Neural cell (in vitro differentiated cells): Measurements from ENCODE around the gene QSOX2. TPM values are rescaled to one million over a fixed set of nuclear protein-coding genes. Genes with fewer than 3 reads are reported as not detected.

ENCODE experiments used
- H2AFZ ChIP-seq: fragments of 200-600, 300-800 bp; sonication (generic), shearing (Covaris generic); 2 replicates; pipeline ENCODE4 v1.6.0; 2014; ENCODE audit warnings: low read depth, mild to moderate bottlenecking, antibody characterized with exemption, low read length, moderate library complexity
- H3F3A ChIP-seq: fragments of 200-600 bp; shearing (Covaris generic); 2 replicates; pipeline ENCODE4 v1.6.1; 2016; ENCODE audit warnings: mild to moderate bottlenecking, moderate library complexity, mixed read lengths, antibody characterized with exemption, low read length; ENCODE audit not compliant: insufficient read depth, poor library complexity, severe bottlenecking
- H3K27ac ChIP-seq: fragments of 200-600, 300-800 bp; sonication (generic), shearing (Covaris generic); 2 replicates; pipeline ENCODE4 v1.5.1; 2014; ENCODE audit warnings: mild to moderate bottlenecking, low read length, moderate library complexity
- H3K27me3 ChIP-seq: fragments of 300-800, 200-600 bp; sonication (generic), shearing (Covaris generic); 2 replicates; pipeline ENCODE4 v1.6.0; 2014; ENCODE audit warnings: mild to moderate bottlenecking, low read depth, low read length, moderate library complexity; ENCODE audit not compliant: insufficient read depth
- H3K36me3 ChIP-seq: fragments of 300-800, 200-600 bp; sonication (generic), shearing (Covaris generic); 2 replicates; pipeline ENCODE4 v1.5.1; 2014; ENCODE audit warnings: mild to moderate bottlenecking, antibody characterized with exemption, low read length, moderate library complexity; ENCODE audit not compliant: insufficient read depth
- H3K4me2 ChIP-seq: fragments of 300-800, 200-600 bp; sonication (generic), shearing (Covaris generic); 2 replicates; pipeline ENCODE4 v1.6.0; 2014; ENCODE audit warnings: mild to moderate bottlenecking, low read length
- H3K4me3 ChIP-seq: fragments of 300-800, 200-600 bp; sonication (generic), shearing (Covaris generic); 2 replicates; pipeline ENCODE4 v1.5.1; 2014; ENCODE audit warnings: mild to moderate bottlenecking, low read length, moderate library complexity
- H3K79me2 ChIP-seq: fragments of 200-600 bp; shearing (Covaris generic); replicated peaks from 2 replicates; pipeline ENCODE4 v1.6.0; 2014; ENCODE audit warnings: mild to moderate bottlenecking, low read length, moderate library complexity; ENCODE audit not compliant: insufficient read depth
- H3K9ac ChIP-seq: fragments of 300-800, 200-600 bp; sonication (generic), shearing (Covaris generic); 2 replicates; pipeline ENCODE4 v1.6.1; 2016; ENCODE audit warnings: mild to moderate bottlenecking, low read length, mixed read lengths
- H3K9me2 ChIP-seq: fragments of 200-600 bp; shearing (Covaris generic); 2 replicates; pipeline ENCODE4 v1.6.1; 2016; ENCODE audit warnings: mild to moderate bottlenecking, low read length, mixed read lengths; ENCODE audit not compliant: insufficient read depth
- H3K9me3 ChIP-seq: fragments of 200-600, 300-800 bp; sonication (generic), shearing (Covaris generic); 2 replicates; pipeline ENCODE4 v1.6.1; 2016; ENCODE audit warnings: mild to moderate bottlenecking, mixed run types, low read length, moderate library complexity, mixed read lengths
- H4K20me1 ChIP-seq: fragments of 200-600 bp; shearing (Covaris generic); 2 replicates; pipeline ENCODE4 v1.6.1; 2016; ENCODE audit warnings: mild to moderate bottlenecking, mixed run types; ENCODE audit not compliant: insufficient read depth
- EP300 ChIP-seq: fragments of 450-650 bp; conservative IDR thresholded peaks from 2 replicates; pipeline ENCODE4 v1.6.1; 2014; ENCODE audit warnings: antibody characterized with exemption, mild to moderate bottlenecking, moderate library complexity; ENCODE audit not compliant: poor library complexity, severe bottlenecking
- EZH2 ChIP-seq: fragments of 200-600, 300-800 bp; shearing (Covaris generic), sonication (generic); IDR thresholded peaks from 2 replicates; pipeline ENCODE4 v1.6.1; 2014; ENCODE audit warnings: antibody characterized with exemption, low read length, borderline replicate concordance, mild to moderate bottlenecking; ENCODE audit not compliant: insufficient read depth, poor library complexity, severe bottlenecking
- MXI1 ChIP-seq: fragments of 450-650 bp; conservative IDR thresholded peaks from 2 replicates; pipeline ENCODE4 v1.6.1; 2014; ENCODE audit warnings: antibody characterized with exemption, mild to moderate bottlenecking; ENCODE audit not compliant: poor library complexity, severe bottlenecking
- POLR2AphosphoS5 ChIP-seq: IDR thresholded peaks from 2 replicates; pipeline ENCODE4 v1.6.1; 2012
- RAD21 ChIP-seq: fragments of 450-650 bp; conservative IDR thresholded peaks from 2 replicates; pipeline ENCODE4 v1.6.1; 2014; ENCODE audit warnings: antibody characterized with exemption, mild to moderate bottlenecking, moderate library complexity
- SMC3 ChIP-seq: fragments of 450-650 bp; conservative IDR thresholded peaks from 2 replicates; pipeline ENCODE4 v1.6.1; 2014; ENCODE audit warnings: antibody characterized with exemption, mild to moderate bottlenecking, moderate library complexity; ENCODE audit not compliant: poor library complexity
- TAF1 ChIP-seq: IDR thresholded peaks from 2 replicates; pipeline ENCODE4 v1.6.1; 2012; ENCODE audit warnings: low read depth
- polyA plus RNA-seq: library from polyadenylated mRNA; depleted of rRNA; stranded (reverse); fragments of >200 nt; gene quantifications from 2 replicates; pipeline ENCODE4 v1.2.3, GENCODE V29; 2014
- TF ChIP-seq, protein P1 (sequence below): fragments of 450-650 bp; IDR thresholded peaks from 2 replicates; pipeline ENCODE4 v1.5.1; 2014; ENCODE audit warnings: antibody characterized with exemption, mild to moderate bottlenecking, moderate library complexity; ENCODE audit not compliant: poor library complexity, severe bottlenecking
- TF ChIP-seq, protein P2 (sequence below): IDR thresholded peaks from 2 replicates; pipeline ENCODE4 v1.6.1; 2012; ENCODE audit warnings: borderline replicate concordance

QSOX2 gene
- polyA plus RNA-seq, 1 donor from 2014 or later, result 20.7 TPM

DNA sequence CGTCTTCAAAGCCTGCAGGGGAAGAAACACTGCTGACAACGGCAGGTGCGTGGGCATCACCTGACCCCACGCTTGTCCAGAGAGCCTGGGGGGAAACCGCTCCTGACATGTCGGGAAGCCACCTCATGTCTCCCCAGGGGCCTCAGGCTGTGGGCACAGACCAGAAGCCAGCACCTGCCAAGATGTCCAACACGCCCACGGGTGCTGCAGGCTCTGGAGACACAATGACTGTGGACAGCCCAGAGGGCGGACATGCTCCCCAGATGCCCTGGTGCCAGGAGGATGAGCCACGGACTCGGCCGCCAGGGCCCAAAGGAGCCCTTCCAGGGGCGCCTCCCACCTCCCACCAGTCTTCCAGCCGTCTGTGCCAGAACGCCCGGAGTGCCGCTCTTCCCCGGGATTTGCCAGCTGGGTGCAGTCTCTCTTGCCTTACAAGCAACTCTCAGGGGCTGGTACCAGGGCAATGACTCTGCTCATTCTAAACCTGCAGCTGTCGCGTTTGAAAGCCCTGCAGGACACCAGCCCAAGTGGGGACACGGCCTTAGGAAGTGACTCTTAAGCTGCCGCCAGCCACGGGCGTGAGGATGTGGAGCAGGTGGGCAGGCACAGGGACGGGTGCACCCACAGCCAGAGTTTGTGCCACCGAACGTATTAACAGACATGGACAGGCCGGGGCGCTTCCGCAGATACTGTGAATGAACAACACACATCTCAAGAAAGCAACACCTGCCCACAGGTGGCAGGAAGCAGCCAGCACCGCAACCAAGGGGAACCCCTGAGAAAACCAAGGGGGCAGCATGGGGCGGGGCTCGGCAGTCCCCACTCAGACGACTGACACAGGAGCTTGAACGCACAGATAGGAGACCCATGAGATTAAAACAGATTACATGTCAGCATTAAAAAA, 33.9 kb downstream of the QSOX2 start:
- Histone ChIP-seq H3F3A (no peaks in the 10 kb centered on the region), H3K9me2 (no peaks in the 10 kb centered on the region), H3K4me2 (no peak overlapping the region), H3K27me3 (no peaks in the 10 kb centered on the region), H4K20me1 (no peaks in the 10 kb centered on the region), H3K4me3 (no peak overlapping the region), H3K36me3 (peaks cover 6% of the 10 kb centered on the region), H3K9ac (no peak overlapping the region), H3K27ac (no peak overlapping the region), H3K9me3 (no peaks in the 10 kb centered on the region), H2AFZ (no peak overlapping the region), H3K79me2 (no peaks in the 10 kb centered on the region)
- TF ChIP-seq, protein P1, sequence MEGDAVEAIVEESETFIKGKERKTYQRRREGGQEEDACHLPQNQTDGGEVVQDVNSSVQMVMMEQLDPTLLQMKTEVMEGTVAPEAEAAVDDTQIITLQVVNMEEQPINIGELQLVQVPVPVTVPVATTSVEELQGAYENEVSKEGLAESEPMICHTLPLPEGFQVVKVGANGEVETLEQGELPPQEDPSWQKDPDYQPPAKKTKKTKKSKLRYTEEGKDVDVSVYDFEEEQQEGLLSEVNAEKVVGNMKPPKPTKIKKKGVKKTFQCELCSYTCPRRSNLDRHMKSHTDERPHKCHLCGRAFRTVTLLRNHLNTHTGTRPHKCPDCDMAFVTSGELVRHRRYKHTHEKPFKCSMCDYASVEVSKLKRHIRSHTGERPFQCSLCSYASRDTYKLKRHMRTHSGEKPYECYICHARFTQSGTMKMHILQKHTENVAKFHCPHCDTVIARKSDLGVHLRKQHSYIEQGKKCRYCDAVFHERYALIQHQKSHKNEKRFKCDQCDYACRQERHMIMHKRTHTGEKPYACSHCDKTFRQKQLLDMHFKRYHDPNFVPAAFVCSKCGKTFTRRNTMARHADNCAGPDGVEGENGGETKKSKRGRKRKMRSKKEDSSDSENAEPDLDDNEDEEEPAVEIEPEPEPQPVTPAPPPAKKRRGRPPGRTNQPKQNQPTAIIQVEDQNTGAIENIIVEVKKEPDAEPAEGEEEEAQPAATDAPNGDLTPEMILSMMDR, result no peak
- no peak for TF ChIP-seq POLR2AphosphoS5
- TF ChIP-seq, protein P2, sequence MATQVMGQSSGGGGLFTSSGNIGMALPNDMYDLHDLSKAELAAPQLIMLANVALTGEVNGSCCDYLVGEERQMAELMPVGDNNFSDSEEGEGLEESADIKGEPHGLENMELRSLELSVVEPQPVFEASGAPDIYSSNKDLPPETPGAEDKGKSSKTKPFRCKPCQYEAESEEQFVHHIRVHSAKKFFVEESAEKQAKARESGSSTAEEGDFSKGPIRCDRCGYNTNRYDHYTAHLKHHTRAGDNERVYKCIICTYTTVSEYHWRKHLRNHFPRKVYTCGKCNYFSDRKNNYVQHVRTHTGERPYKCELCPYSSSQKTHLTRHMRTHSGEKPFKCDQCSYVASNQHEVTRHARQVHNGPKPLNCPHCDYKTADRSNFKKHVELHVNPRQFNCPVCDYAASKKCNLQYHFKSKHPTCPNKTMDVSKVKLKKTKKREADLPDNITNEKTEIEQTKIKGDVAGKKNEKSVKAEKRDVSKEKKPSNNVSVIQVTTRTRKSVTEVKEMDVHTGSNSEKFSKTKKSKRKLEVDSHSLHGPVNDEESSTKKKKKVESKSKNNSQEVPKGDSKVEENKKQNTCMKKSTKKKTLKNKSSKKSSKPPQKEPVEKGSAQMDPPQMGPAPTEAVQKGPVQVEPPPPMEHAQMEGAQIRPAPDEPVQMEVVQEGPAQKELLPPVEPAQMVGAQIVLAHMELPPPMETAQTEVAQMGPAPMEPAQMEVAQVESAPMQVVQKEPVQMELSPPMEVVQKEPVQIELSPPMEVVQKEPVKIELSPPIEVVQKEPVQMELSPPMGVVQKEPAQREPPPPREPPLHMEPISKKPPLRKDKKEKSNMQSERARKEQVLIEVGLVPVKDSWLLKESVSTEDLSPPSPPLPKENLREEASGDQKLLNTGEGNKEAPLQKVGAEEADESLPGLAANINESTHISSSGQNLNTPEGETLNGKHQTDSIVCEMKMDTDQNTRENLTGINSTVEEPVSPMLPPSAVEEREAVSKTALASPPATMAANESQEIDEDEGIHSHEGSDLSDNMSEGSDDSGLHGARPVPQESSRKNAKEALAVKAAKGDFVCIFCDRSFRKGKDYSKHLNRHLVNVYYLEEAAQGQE, result no peak
- TF ChIP-seq TAF1, result no peak
- TF ChIP-seq RAD21, result no peak
- no peak for TF ChIP-seq MXI1
- no peak for TF ChIP-seq SMC3
- TF ChIP-seq EP300, result no peak
- TF ChIP-seq EZH2, result no peak

GRCh38 chr9:136211006-136211405, 34.6 kb downstream of the QSOX2 start:
- H2AFZ ChIP-seq, result no peak overlapping the region
- no peaks in the 10 kb centered on the region for H3K79me2 ChIP-seq
- peaks cover 6% of the 10 kb centered on the region for H3K36me3 ChIP-seq

More at GRCh38 chr9:136211006-136211405, 34.6 kb downstream of the QSOX2 start:
- Histone ChIP-seq H3K9me3 (no peaks in the 10 kb centered on the region), H3K9me2 (no peaks in the 10 kb centered on the region), H3K9ac (no peak overlapping the region), H3K27ac (no peak overlapping the region), H3K4me3 (no peak overlapping the region), H4K20me1 (no peaks in the 10 kb centered on the region), H3F3A (no peaks in the 10 kb centered on the region), H3K4me2 (no peak overlapping the region), H3K27me3 (peaks cover 5% of the 10 kb centered on the region)
- TF ChIP-seq SMC3 (no peak), MXI1 (no peak), RAD21 (no peak), TAF1 (no peak), EP300 (no peak), EZH2 (no peak), POLR2AphosphoS5 (no peak)
- TF ChIP-seq, protein P2, result no peak
- TF ChIP-seq, protein P1, result no peak
